ENCODE measurements around the gene YPEL2.

Gene YPEL2

GRCh38 chr17:59405944-59406705 lies 74.7 kb downstream of the YPEL2 start:
- Histone ChIP-seq H2BK15ac (ENCODE audit: low read length) (no peak overlapping the region), H2BK5ac (ENCODE audit: low read length) (no peak overlapping the region), H3K79me1 (ENCODE audit: low read depth, low read length) (no peaks in the 10 kb centered on the region), H3K23ac (ENCODE audit: low read depth, low read length, poor library complexity) (no peak overlapping the region), H4K8ac (ENCODE audit: low read depth, low read length) (no peak overlapping the region), H3K9ac (ENCODE audit: low read depth, low read length, poor library complexity) (no peak overlapping the region), H2BK120ac (ENCODE audit: low read depth, low read length) (no peak overlapping the region), H2BK12ac (ENCODE audit: low read length) (no peak overlapping the region), H3K4ac (ENCODE audit: low read length) (no peak overlapping the region), H3K4me1 (ENCODE audit: control insufficient read depth in 2 of 2, insufficient read depth in 1 of 2, low read depth in 1 of 2, low read length in 2 of 2) (peaks cover 11 to 13% of the 10 kb centered on the region in 2 donors), H3K27ac (replicated peaks; ENCODE audit: low read length) (no peak overlapping the region), H2AFZ (ENCODE audit: low read length) (no peak overlapping the region), H3K18ac (ENCODE audit: low read length) (no peak overlapping the region), H3K14ac (ENCODE audit: low read length) (no peak overlapping the region), H4K91ac (ENCODE audit: low read depth, low read length, poor library complexity) (no peak overlapping the region), H3K4me2 (ENCODE audit: insufficient read depth, low read length, poor library complexity, severe bottlenecking) (no peak overlapping the region), H3K9me3 (replicated peaks in 1 of 2; ENCODE audit: control insufficient read depth in 2 of 2, insufficient read depth in 1 of 2, low read depth in 1 of 2, low read length in 2 of 2) (peaks cover 4 to 6% of the 10 kb centered on the region in 2 donors), H3K36me3 (replicated peaks in 1 of 2; ENCODE audit: control insufficient read depth in 2 of 2, insufficient read depth in 2 of 2, low read length in 2 of 2) (no peaks in the 10 kb centered on the region), H2AK5ac (ENCODE audit: low read depth, low read length) (no peak overlapping the region), H3K4me3 (ENCODE audit: low read length in 2 of 2) (no peak overlapping the region), H3K27me3 (ENCODE audit: control insufficient read depth in 3 of 3, insufficient read depth in 3 of 3, low read depth in 1 of 3, low read length in 3 of 3) (no peaks in the 10 kb centered on the region)
- no peak for DNase-seq (ENCODE audit: low spot score)
- WGBS, 2 donors (ENCODE audit: extremely low coverage in 2 of 2, insufficient read length in 2 of 2, insufficient replicate concordance in 1 of 2), result no CpG with 5 or more reads among the region's 13 CpGs

- H3K9ac ChIP-seq (ENCODE audit: low read depth, low read length, poor library complexity), result no peak overlapping the region
- no peaks in the 10 kb centered on the region for H3K27me3 ChIP-seq (ENCODE audit: control insufficient read depth in 3 of 3, insufficient read depth in 3 of 3, low read depth in 1 of 3, low read length in 3 of 3)
These were observed 75.4 kb downstream of the YPEL2 start for GRCh38 chr17:59406808-59407381.

GRCh38 chr17:59409336-59410048 lies 78.0 kb downstream of the YPEL2 start:
- Histone ChIP-seq H3K23ac (ENCODE audit: low read depth, low read length, poor library complexity) (no peak overlapping the region), H2BK15ac (ENCODE audit: low read length) (no peak overlapping the region), H3K36me3 (replicated peaks in 1 of 2; ENCODE audit: control insufficient read depth in 2 of 2, insufficient read depth in 2 of 2, low read length in 2 of 2) (no peaks in the 10 kb centered on the region), H3K14ac (ENCODE audit: low read length) (no peak overlapping the region), H3K4me2 (ENCODE audit: insufficient read depth, low read length, poor library complexity, severe bottlenecking) (no peak overlapping the region), H4K91ac (ENCODE audit: low read depth, low read length, poor library complexity) (no peak overlapping the region), H2AK5ac (ENCODE audit: low read depth, low read length) (no peak overlapping the region), H3K4ac (ENCODE audit: low read length) (no peak overlapping the region), H2BK12ac (ENCODE audit: low read length) (no peak overlapping the region), H3K4me3 (ENCODE audit: low read length in 2 of 2) (no peak overlapping the region), H2AFZ (ENCODE audit: low read length) (no peak overlapping the region), H3K27me3 (ENCODE audit: control insufficient read depth in 3 of 3, insufficient read depth in 3 of 3, low read depth in 1 of 3, low read length in 3 of 3) (no peaks in the 10 kb centered on the region), H3K79me1 (ENCODE audit: low read depth, low read length) (no peaks in the 10 kb centered on the region), H4K8ac (ENCODE audit: low read depth, low read length) (no peak overlapping the region), H3K27ac (replicated peaks; ENCODE audit: low read length) (no peak overlapping the region), H2BK5ac (ENCODE audit: low read length) (no peak overlapping the region), H3K9me3 (replicated peaks in 1 of 2; ENCODE audit: control insufficient read depth in 2 of 2, insufficient read depth in 1 of 2, low read depth in 1 of 2, low read length in 2 of 2) (peaks cover 4 to 6% of the 10 kb centered on the region in 2 donors), H3K4me1 (ENCODE audit: control insufficient read depth in 2 of 2, insufficient read depth in 1 of 2, low read depth in 1 of 2, low read length in 2 of 2) (peaks cover 16% of the 10 kb centered on the region in 2 donors), H2BK120ac (ENCODE audit: low read depth, low read length) (no peak overlapping the region), H3K18ac (ENCODE audit: low read length) (no peak overlapping the region), H3K9ac (ENCODE audit: low read depth, low read length, poor library complexity) (no peak overlapping the region)
- DNase-seq (ENCODE audit: low spot score), result no peak
- no CpG with 5 or more reads among the region's 3 CpGs for WGBS, 2 donors (ENCODE audit: extremely low coverage in 2 of 2, insufficient read length in 2 of 2, insufficient replicate concordance in 1 of 2)

More at GRCh38 chr17:59406808-59407381, 75.4 kb downstream of the YPEL2 start:
- Histone ChIP-seq H2BK5ac (ENCODE audit: low read length) (no peak overlapping the region), H3K4me1 (ENCODE audit: control insufficient read depth in 2 of 2, insufficient read depth in 1 of 2, low read depth in 1 of 2, low read length in 2 of 2) (peaks cover 11 to 13% of the 10 kb centered on the region in 2 donors), H2BK12ac (ENCODE audit: low read length) (no peak overlapping the region), H2BK120ac (ENCODE audit: low read depth, low read length) (no peak overlapping the region), H3K4me2 (ENCODE audit: insufficient read depth, low read length, poor library complexity, severe bottlenecking) (no peak overlapping the region), H2AFZ (ENCODE audit: low read length) (peak overlapping the region; percentile 69), H3K79me1 (ENCODE audit: low read depth, low read length) (no peaks in the 10 kb centered on the region), H2BK15ac (ENCODE audit: low read length) (no peak overlapping the region), H3K14ac (ENCODE audit: low read length) (no peak overlapping the region), H4K8ac (ENCODE audit: low read depth, low read length) (no peak overlapping the region), H4K91ac (ENCODE audit: low read depth, low read length, poor library complexity) (no peak overlapping the region), H3K36me3 (replicated peaks in 1 of 2; ENCODE audit: control insufficient read depth in 2 of 2, insufficient read depth in 2 of 2, low read length in 2 of 2) (no peaks in the 10 kb centered on the region), H3K4me3 (ENCODE audit: low read length in 2 of 2) (no peak overlapping the region), H3K18ac (ENCODE audit: low read length) (no peak overlapping the region), H3K9me3 (replicated peaks in 1 of 2; ENCODE audit: control insufficient read depth in 2 of 2, insufficient read depth in 1 of 2, low read depth in 1 of 2, low read length in 2 of 2) (peaks cover 4 to 6% of the 10 kb centered on the region in 2 donors), H3K23ac (ENCODE audit: low read depth, low read length, poor library complexity) (no peak overlapping the region), H3K27ac (replicated peaks; ENCODE audit: low read length) (peak overlapping the region; percentile 57), H2AK5ac (ENCODE audit: low read depth, low read length) (no peak overlapping the region), H3K4ac (ENCODE audit: low read length) (no peak overlapping the region)
- DNase-seq (ENCODE audit: low spot score), result no peak
- WGBS, 2 donors (ENCODE audit: extremely low coverage in 2 of 2, insufficient read length in 2 of 2, insufficient replicate concordance in 1 of 2), result no CpG with 5 or more reads among the region's 7 CpGs

- Histone ChIP-seq H3K18ac (ENCODE audit: low read length) (no peak overlapping the region), H3K4me1 (ENCODE audit: control insufficient read depth in 2 of 2, insufficient read depth in 1 of 2, low read depth in 1 of 2, low read length in 2 of 2) (peaks cover 16% of the 10 kb centered on the region in 2 donors), H3K4ac (ENCODE audit: low read length) (no peak overlapping the region), H3K4me3 (ENCODE audit: low read length in 2 of 2) (no peak overlapping the region), H2AK5ac (ENCODE audit: low read depth, low read length) (no peak overlapping the region), H3K23ac (ENCODE audit: low read depth, low read length, poor library complexity) (no peak overlapping the region), H3K27me3 (ENCODE audit: control insufficient read depth in 3 of 3, insufficient read depth in 3 of 3, low read depth in 1 of 3, low read length in 3 of 3) (no peaks in the 10 kb centered on the region), H2BK12ac (ENCODE audit: low read length) (no peak overlapping the region), H3K9ac (ENCODE audit: low read depth, low read length, poor library complexity) (no peak overlapping the region), H4K8ac (ENCODE audit: low read depth, low read length) (no peak overlapping the region), H2BK5ac (ENCODE audit: low read length) (no peak overlapping the region), H3K14ac (ENCODE audit: low read length) (no peak overlapping the region), H3K4me2 (ENCODE audit: insufficient read depth, low read length, poor library complexity, severe bottlenecking) (no peak overlapping the region), H3K36me3 (replicated peaks in 1 of 2; ENCODE audit: control insufficient read depth in 2 of 2, insufficient read depth in 2 of 2, low read length in 2 of 2) (no peaks in the 10 kb centered on the region), H2BK120ac (ENCODE audit: low read depth, low read length) (no peak overlapping the region), H2AFZ (ENCODE audit: low read length) (no peak overlapping the region), H2BK15ac (ENCODE audit: low read length) (no peak overlapping the region), H4K91ac (ENCODE audit: low read depth, low read length, poor library complexity) (no peak overlapping the region), H3K9me3 (replicated peaks in 1 of 2; ENCODE audit: control insufficient read depth in 2 of 2, insufficient read depth in 1 of 2, low read depth in 1 of 2, low read length in 2 of 2) (peaks cover 4 to 6% of the 10 kb centered on the region in 2 donors), H3K79me1 (ENCODE audit: low read depth, low read length) (no peaks in the 10 kb centered on the region), H3K27ac (replicated peaks; ENCODE audit: low read length) (peak overlapping the region; percentile 20)
- no peak for DNase-seq (ENCODE audit: low spot score)
- WGBS, 2 donors (ENCODE audit: extremely low coverage in 2 of 2, insufficient read length in 2 of 2, insufficient replicate concordance in 1 of 2), result no CpG with 5 or more reads among the region's 4 CpGs
These were observed 78.6 kb downstream of the YPEL2 start for GRCh38 chr17:59410049-59410437.
